A549 treated with dexamethasone at 1 μM for 4 hours (cell line): ENCODE measurements around the gene ANO8. TPM values are rescaled to one million over a fixed set of nuclear protein-coding genes. Genes with fewer than 3 reads are reported as not detected.

Source experiments
- total RNA-seq: library from RNA; stranded (reverse); fragments of 200-300 nt; extraction: Qiagen RNA extraction; gene quantifications from 5 replicates; pipeline ENCODE4 v1.2.3, GENCODE V29; 2022

Gene ANO8
- 1.4 to 3.3 TPM (median 2.8 TPM) in 5 replicates for total RNA-seq

GRCh38 chr19:17334414-17335409 lies at the start of gene ANO8:
Gene ANO8, minus strand, starts transcription at chr19:17334855. Its CDS starts 185 bp downstream, at chr19:17334670.

GRCh38 chr19:17376935-17377600 lies 42.4 kb upstream of the ANO8 start, which contains the start of gene PLVAP:
Gene PLVAP, minus strand, starts transcription at chr19:17377342. Its CDS starts 54 bp downstream, at chr19:17377288.

GRCh38 chr19:17336872-17337674 lies 2.4 kb upstream of the ANO8 start, which contains the start of gene GTPBP3:
Gene GTPBP3, plus strand, starts transcription at chr19:17337553. Its CDS starts 59 bp downstream, at chr19:17337612.

GRCh38 chr19:17309198-17309964 lies 25.3 kb downstream of the ANO8 start, which contains the start of gene DDA1:
Gene DDA1, plus strand, starts transcription at chr19:17309563. Its CDS starts 92 bp downstream, at chr19:17309655.

GRCh38 chr19:17305517-17306284 lies 29.0 kb downstream of the ANO8 start, which contains the start of gene MRPL34:
Gene MRPL34, plus strand, starts transcription at chr19:17305872. Its CDS starts 21 bp downstream, at chr19:17305893.

GRCh38 chr19:17303167-17303939 lies 31.3 kb downstream of the ANO8 start, which contains the start of gene ABHD8:
Gene ABHD8, minus strand, starts transcription at chr19:17303425. Its CDS starts 1,809 bp downstream, at chr19:17301616.

GRCh38 chr19:17281391-17282304 lies 53.0 kb downstream of the ANO8 start, which contains the start of gene ANKLE1:
Gene ANKLE1, plus strand, starts transcription at chr19:17281901. Its CDS starts 20 bp downstream, at chr19:17281921.

Other genes starting within 250 kb of the ANO8 start
- gene USE1, start 119.5 kb downstream of the ANO8 start, total RNA-seq = 13.2 to 15.5 TPM (median 13.9 TPM) in 5 replicates
- 9.7 to 13.9 TPM (median 12.9 TPM) in 5 replicates for gene OCEL1, start 108.6 kb downstream of the ANO8 start, total RNA-seq
- gene NR2F6, start 88.9 kb downstream of the ANO8 start, total RNA-seq = 30.3 to 57.3 TPM (median 52.6 TPM) in 5 replicates
- 0.07 TPM in 1 of 5 replicates, not detected in the others for gene USHBP1, start 70.1 kb downstream of the ANO8 start, total RNA-seq
- 56.1 to 65.2 TPM (median 63.2 TPM) in 5 replicates for gene BABAM1, start 67.4 kb downstream of the ANO8 start, total RNA-seq
- gene ANKLE1, start 53.0 kb downstream of the ANO8 start, total RNA-seq = 0.24 to 0.46 TPM (median 0.36 TPM) in 5 replicates
- 1.7 to 3.0 TPM (median 2.5 TPM) in 5 replicates for gene ABHD8, start 31.4 kb downstream of the ANO8 start, total RNA-seq
- 58.9 to 95.1 TPM (median 90.6 TPM) in 5 replicates for gene MRPL34, start 29.0 kb downstream of the ANO8 start, total RNA-seq
- 45.8 to 66.0 TPM (median 55.4 TPM) in 5 replicates for gene DDA1, start 25.3 kb downstream of the ANO8 start, total RNA-seq
- 10.5 to 21.0 TPM (median 19.6 TPM) in 5 replicates for gene GTPBP3, start 2.7 kb upstream of the ANO8 start, total RNA-seq
- gene PLVAP, start 42.5 kb upstream of the ANO8 start, total RNA-seq = not detected in 5 replicates
- not detected in 5 replicates for gene CCDC194, start 59.3 kb upstream of the ANO8 start, total RNA-seq
- gene BST2, start 70.8 kb upstream of the ANO8 start, total RNA-seq = 0.12 to 0.21 TPM (median 0.17 TPM) in 3 of 5 replicates, not detected in the others
- 23.5 to 41.4 TPM (median 37.8 TPM) in 5 replicates for gene MVB12A, start 85.2 kb upstream of the ANO8 start, total RNA-seq
- 0.28 to 0.70 TPM (median 0.60 TPM) in 5 replicates for gene TMEM221, start 113.8 kb upstream of the ANO8 start, total RNA-seq
- gene NXNL1, start 126.1 kb upstream of the ANO8 start, total RNA-seq = not detected in 5 replicates
- 1.9 to 3.1 TPM (median 2.7 TPM) in 5 replicates for gene SLC27A1, start 135.7 kb upstream of the ANO8 start, total RNA-seq
- gene PGLS, start 176.8 kb upstream of the ANO8 start, total RNA-seq = 48.3 to 80.1 TPM (median 73.2 TPM) in 5 replicates
- gene COLGALT1, start 220.8 kb upstream of the ANO8 start, total RNA-seq = 49.4 to 79.4 TPM (median 78.3 TPM) in 5 replicates